A673 (cell line): Measurements from ENCODE around the gene CDH4.

Experiments
- EZH2 ChIP-seq: fragments of 200-600 bp; sonication (generic); IDR thresholded peaks from 2 replicates; pipeline ENCODE4 v1.6.1; 2017; ENCODE audit warnings: borderline replicate concordance, low read depth, mild to moderate bottlenecking, mixed read lengths, antibody characterized with exemption, low read length; ENCODE audit not compliant: poor library complexity, severe bottlenecking
- TF ChIP-seq, protein P1 (sequence below): fragments of 300-800, 200-600 bp; sonication (generic); conservative IDR thresholded peaks from 2 replicates; pipeline ENCODE4 v1.5.1; 2017; ENCODE audit warnings: low read depth, mild to moderate bottlenecking, antibody characterized with exemption, low read length, moderate library complexity, mixed read lengths

DNA sequence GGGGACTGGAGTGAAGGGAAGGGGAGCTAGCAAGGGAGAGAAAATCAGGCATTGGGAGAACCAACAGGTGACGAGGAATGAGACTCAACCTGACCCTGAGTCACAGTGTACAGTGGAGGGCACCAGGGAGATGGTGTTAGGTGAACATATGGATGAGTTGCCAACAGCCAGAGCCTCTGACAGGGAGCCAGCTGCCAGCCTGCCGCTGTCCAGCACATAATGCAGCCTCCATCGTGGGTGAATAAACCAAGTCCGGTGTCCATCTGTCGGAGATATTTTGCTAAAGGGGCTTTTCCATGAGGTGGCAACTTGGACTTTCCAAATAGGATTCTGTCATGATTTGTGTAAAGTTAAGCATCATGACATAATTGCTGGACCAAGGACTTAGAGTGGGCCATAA is 88.1 kb downstream of the CDH4 start:
- TF ChIP-seq, protein P1, sequence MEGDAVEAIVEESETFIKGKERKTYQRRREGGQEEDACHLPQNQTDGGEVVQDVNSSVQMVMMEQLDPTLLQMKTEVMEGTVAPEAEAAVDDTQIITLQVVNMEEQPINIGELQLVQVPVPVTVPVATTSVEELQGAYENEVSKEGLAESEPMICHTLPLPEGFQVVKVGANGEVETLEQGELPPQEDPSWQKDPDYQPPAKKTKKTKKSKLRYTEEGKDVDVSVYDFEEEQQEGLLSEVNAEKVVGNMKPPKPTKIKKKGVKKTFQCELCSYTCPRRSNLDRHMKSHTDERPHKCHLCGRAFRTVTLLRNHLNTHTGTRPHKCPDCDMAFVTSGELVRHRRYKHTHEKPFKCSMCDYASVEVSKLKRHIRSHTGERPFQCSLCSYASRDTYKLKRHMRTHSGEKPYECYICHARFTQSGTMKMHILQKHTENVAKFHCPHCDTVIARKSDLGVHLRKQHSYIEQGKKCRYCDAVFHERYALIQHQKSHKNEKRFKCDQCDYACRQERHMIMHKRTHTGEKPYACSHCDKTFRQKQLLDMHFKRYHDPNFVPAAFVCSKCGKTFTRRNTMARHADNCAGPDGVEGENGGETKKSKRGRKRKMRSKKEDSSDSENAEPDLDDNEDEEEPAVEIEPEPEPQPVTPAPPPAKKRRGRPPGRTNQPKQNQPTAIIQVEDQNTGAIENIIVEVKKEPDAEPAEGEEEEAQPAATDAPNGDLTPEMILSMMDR: no peak
- no peak for TF ChIP-seq EZH2
